OCI-LY1 (cell line): ENCODE data around the gene ZFX.

Source experiments
- CTCF ChIP-seq: fragments of 200-600 bp; sonication (generic), shearing (Covaris generic); IDR thresholded peaks from 2 replicates; pipeline ENCODE4 v1.5.1; 2017; ENCODE audit warnings: mild to moderate bottlenecking, antibody characterized with exemption, low read length, moderate library complexity, mixed read lengths
- EZH2 ChIP-seq: fragments of 200-600 bp; sonication (generic), shearing (Covaris generic); IDR thresholded peaks from 2 replicates; pipeline ENCODE4 v1.8.0; 2017; ENCODE audit warnings: borderline replicate concordance, mixed run types, mild to moderate bottlenecking, antibody characterized with exemption, low read length, moderate library complexity, mixed read lengths

- no peak for TF ChIP-seq CTCF
- no peak for TF ChIP-seq EZH2
These were observed at the start of gene ZFX for GRCh38 chrX:24149351-24150050.
